ENCODE results near the gene CIITA. TPM values are rescaled to one million over a fixed set of nuclear protein-coding genes. Genes with fewer than 3 reads are reported as not detected.

The CIITA gene
- total and polyA plus RNA-seq, 2 experiments from 2014 or later: 0.09 TPM; not detected in 1

DNA sequence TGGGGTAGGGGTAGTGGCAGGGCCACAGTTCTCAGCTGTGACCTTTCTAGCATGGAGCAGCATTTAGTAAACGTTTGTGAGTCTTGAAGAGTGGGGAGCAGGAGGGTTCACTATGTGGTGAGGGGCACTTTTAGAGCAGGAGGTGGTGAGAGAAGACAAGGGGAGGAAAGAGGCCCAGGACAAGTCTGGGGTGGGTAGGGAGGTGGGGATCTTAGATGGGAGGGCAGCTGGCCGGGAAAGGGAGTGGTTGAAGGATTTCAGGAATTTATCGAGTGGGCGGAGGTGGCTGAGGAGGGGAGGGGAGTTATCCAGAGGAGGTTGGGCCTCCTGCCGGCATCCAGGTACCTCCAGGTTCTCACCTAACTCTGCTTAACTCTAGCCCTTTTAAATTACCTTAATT, 69.3 kb downstream of the CIITA start:
- no peak overlapping the region for H3K4me3 ChIP-seq
- H3K36me3 ChIP-seq (ENCODE audit: low read depth): no peaks in the 10 kb centered on the region
- in situ Hi-C loops (cut with MboI): no loop called here
- DNase-seq: no peak
- peaks cover 71% of the 10 kb centered on the region for H3K79me2 ChIP-seq (ENCODE audit: insufficient read depth)
- no peak overlapping the region for H2AFZ ChIP-seq
- no peaks in the 10 kb centered on the region for H3K27me3 ChIP-seq (replicated peaks; ENCODE audit: insufficient read depth)
- H3K9me2 ChIP-seq (ENCODE audit: insufficient read depth): no peaks in the 10 kb centered on the region
- H3F3A ChIP-seq (ENCODE audit: insufficient read depth): no peaks in the 10 kb centered on the region
- peaks cover 36% of the 10 kb centered on the region for H3K4me1 ChIP-seq (ENCODE audit: insufficient read depth)
- no peaks in the 10 kb centered on the region for H4K20me1 ChIP-seq (ENCODE audit: insufficient read depth)
- 44 to 45% methylated on average over 5 of the region's 5 CpGs for WGBS, 2 experiments (ENCODE audit: low coverage in 1 of 2, low lambda C conversion rate in 2 of 2, missing lambda C conversion rate in 2 of 2)
- H3K27ac ChIP-seq: no peak overlapping the region
- no peak for TF ChIP-seq EZH2phosphoT487 (IDR thresholded peaks at IDR 0.05; ENCODE audit: insufficient read depth, low read depth)
- no peak for TF ChIP-seq EZH2 (IDR thresholded peaks at IDR 0.05; ENCODE audit: insufficient read depth, poor library complexity, severe bottlenecking)
- H3K9me3 ChIP-seq (ENCODE audit: low read depth): no peaks in the 10 kb centered on the region
- peak overlapping the region; percentile 99 for H3K4me2 ChIP-seq (ENCODE audit: unreplicated experiment)
- H3K9ac ChIP-seq: no peak overlapping the region

DNA sequence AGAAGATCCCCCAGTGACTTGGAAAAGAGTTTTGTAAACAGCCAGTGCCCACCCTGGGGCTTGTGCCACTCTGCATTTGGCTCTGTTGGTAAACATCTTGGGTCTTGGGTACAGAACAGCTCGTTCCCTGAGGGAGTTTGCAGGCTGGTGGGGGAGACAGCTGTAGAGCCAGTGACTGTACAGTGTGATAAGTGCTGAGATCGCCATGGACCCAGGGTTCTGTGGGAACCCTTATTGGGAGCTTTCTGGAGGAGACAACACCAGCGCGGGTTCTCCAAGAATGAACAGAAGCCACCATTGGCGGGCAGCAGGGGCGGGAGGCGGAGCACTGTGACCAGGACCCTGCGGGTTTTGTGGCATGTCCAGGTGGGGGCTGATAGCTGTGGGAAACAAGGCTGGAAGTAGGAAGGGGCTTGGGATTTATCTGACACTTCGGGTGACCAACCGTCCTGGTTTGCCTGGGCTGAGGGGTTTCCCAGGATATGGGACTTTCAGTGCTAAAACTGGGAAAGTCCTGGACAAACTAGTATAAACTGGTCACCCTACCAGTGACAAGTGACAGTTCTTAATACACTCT, 70.3 kb downstream of the CIITA start:
- WGBS, 2 experiments (ENCODE audit: low coverage in 1 of 2, low lambda C conversion rate in 2 of 2, missing lambda C conversion rate in 2 of 2): 76 to 90% methylated on average over 8 to 9 of the region's 10 CpGs
- in situ Hi-C loops (cut with MboI): no loop called here

DNA sequence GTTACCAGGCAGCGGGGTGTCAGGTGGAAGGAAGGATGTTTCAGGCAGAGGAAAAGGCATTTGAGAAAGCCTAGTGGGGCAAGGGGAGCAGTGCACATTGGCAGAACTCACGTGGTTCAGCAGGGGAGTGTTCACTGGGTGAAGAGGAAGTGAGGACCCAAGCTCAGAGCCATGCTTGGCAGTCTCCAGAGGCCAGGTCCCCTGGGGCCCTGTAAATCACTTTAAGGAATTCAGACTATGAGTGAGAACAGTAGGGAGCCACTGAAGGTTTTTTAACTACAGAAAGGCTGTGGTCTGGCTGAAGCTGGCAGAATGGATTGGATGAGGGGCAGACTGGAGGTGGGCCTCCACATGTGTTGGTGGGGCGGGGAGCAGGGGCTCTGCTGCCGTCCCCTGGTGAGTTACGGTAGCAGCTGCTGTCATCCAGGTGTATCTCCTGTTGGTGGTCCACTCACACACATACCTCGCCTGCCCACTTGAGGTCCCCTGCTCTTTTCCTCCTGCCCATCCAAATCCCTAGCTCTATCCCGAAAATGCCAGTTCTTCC, 72.5 kb downstream of the CIITA start:
- no peaks in the 10 kb centered on the region for H3K27me3 ChIP-seq (replicated peaks; ENCODE audit: insufficient read depth)
- TF ChIP-seq EZH2phosphoT487 (IDR thresholded peaks at IDR 0.05; ENCODE audit: insufficient read depth, low read depth): no peak
- no peak for TF ChIP-seq EZH2 (IDR thresholded peaks at IDR 0.05; ENCODE audit: insufficient read depth, poor library complexity, severe bottlenecking)
- no peaks in the 10 kb centered on the region for H4K20me1 ChIP-seq (ENCODE audit: insufficient read depth)
- H3K27ac ChIP-seq: no peak overlapping the region
- H2AFZ ChIP-seq: no peak overlapping the region
- no peaks in the 10 kb centered on the region for H3K36me3 ChIP-seq (ENCODE audit: low read depth)
- H3K4me3 ChIP-seq: no peak overlapping the region
- H3K4me2 ChIP-seq (ENCODE audit: unreplicated experiment): no peak overlapping the region
- H3F3A ChIP-seq (ENCODE audit: insufficient read depth): no peaks in the 10 kb centered on the region
- H3K9me3 ChIP-seq (ENCODE audit: low read depth): no peaks in the 10 kb centered on the region
- peak; percentile 26 for DNase-seq
- H3K4me1 ChIP-seq (ENCODE audit: insufficient read depth): peaks cover 39% of the 10 kb centered on the region
- H3K9ac ChIP-seq: no peak overlapping the region
- 77 to 87% methylated on average over 5 to 7 of the region's 7 CpGs for WGBS, 2 experiments (ENCODE audit: low coverage in 1 of 2, low lambda C conversion rate in 2 of 2, missing lambda C conversion rate in 2 of 2)
- peaks cover 90% of the 10 kb centered on the region for H3K79me2 ChIP-seq (ENCODE audit: insufficient read depth)
- in situ Hi-C loops (cut with MboI): no loop called here
- no peaks in the 10 kb centered on the region for H3K9me2 ChIP-seq (ENCODE audit: insufficient read depth)

More for the DNA sequence above, 70.3 kb downstream of the CIITA start:
- no peak overlapping the region for H3K4me2 ChIP-seq (ENCODE audit: unreplicated experiment)
- H3K79me2 ChIP-seq (ENCODE audit: insufficient read depth): peaks cover 72% of the 10 kb centered on the region
- no peaks in the 10 kb centered on the region for H4K20me1 ChIP-seq (ENCODE audit: insufficient read depth)
- H3F3A ChIP-seq (ENCODE audit: insufficient read depth): no peaks in the 10 kb centered on the region
- DNase-seq: no peak
- no peaks in the 10 kb centered on the region for H3K36me3 ChIP-seq (ENCODE audit: low read depth)
- H2AFZ ChIP-seq: no peak overlapping the region
- peaks cover 39% of the 10 kb centered on the region for H3K4me1 ChIP-seq (ENCODE audit: insufficient read depth)
- H3K9me2 ChIP-seq (ENCODE audit: insufficient read depth): no peaks in the 10 kb centered on the region
- H3K27me3 ChIP-seq (replicated peaks; ENCODE audit: insufficient read depth): no peaks in the 10 kb centered on the region
- TF ChIP-seq EZH2 (IDR thresholded peaks at IDR 0.05; ENCODE audit: insufficient read depth, poor library complexity, severe bottlenecking) (no peak), EZH2phosphoT487 (IDR thresholded peaks at IDR 0.05; ENCODE audit: insufficient read depth, low read depth) (no peak)
- no peak overlapping the region for H3K27ac ChIP-seq
- no peak overlapping the region for H3K4me3 ChIP-seq
- H3K9ac ChIP-seq: no peak overlapping the region
- H3K9me3 ChIP-seq (ENCODE audit: low read depth): no peaks in the 10 kb centered on the region

DNA sequence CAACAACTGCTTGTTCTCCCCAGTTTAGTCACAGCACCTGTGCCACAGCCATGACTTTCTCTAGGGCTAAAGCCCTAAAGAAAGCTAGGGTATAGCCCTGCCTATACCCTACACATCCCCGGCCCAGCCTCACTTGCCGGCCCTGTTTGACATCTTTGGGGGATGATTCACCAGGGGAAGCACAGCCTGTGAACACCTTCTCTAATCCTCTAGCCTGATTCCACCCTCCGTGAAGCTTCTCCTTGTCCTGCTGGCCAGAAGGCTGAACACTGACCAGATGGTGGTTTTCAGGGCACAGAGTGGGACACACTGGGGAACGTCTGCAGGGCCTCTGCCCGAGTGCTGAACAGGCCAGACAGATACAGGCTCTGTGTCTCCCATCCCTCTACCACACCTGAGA, 73.4 kb downstream of the CIITA start:
- DNase-seq: peak; percentile 33
- Histone ChIP-seq H3K9ac (no peak overlapping the region), H3K4me1 (ENCODE audit: insufficient read depth) (peaks cover 35% of the 10 kb centered on the region), H3K36me3 (ENCODE audit: low read depth) (no peaks in the 10 kb centered on the region), H3K9me3 (ENCODE audit: low read depth) (no peaks in the 10 kb centered on the region), H3K4me2 (ENCODE audit: unreplicated experiment) (peak overlapping the region; percentile 35), H4K20me1 (ENCODE audit: insufficient read depth) (no peaks in the 10 kb centered on the region), H3K4me3 (no peak overlapping the region), H3K27ac (no peak overlapping the region), H2AFZ (no peak overlapping the region), H3K79me2 (ENCODE audit: insufficient read depth) (peaks cover 90% of the 10 kb centered on the region), H3K9me2 (ENCODE audit: insufficient read depth) (no peaks in the 10 kb centered on the region), H3F3A (ENCODE audit: insufficient read depth) (no peaks in the 10 kb centered on the region), H3K27me3 (replicated peaks; ENCODE audit: insufficient read depth) (no peaks in the 10 kb centered on the region)
- 36 to 41% methylated on average over 5 of the region's 5 CpGs for WGBS, 2 experiments (ENCODE audit: low coverage in 1 of 2, low lambda C conversion rate in 2 of 2, missing lambda C conversion rate in 2 of 2)
- no peak for TF ChIP-seq EZH2 (IDR thresholded peaks at IDR 0.05; ENCODE audit: insufficient read depth, poor library complexity, severe bottlenecking)
- no peak for TF ChIP-seq EZH2phosphoT487 (IDR thresholded peaks at IDR 0.05; ENCODE audit: insufficient read depth, low read depth)
- in situ Hi-C loops (cut with MboI): loop anchor here (25.0 kb wide), 1 partner anchor 737 kb away; no protein-coding TSS in a partner anchor

All from GM23248 (cell line).